ENCODE results near the gene ZNF331.
"Not testable (repeated sequence)": the region's sequence is repeated elsewhere in the genome, so short reads cannot be mapped to it uniquely, and the experiment has no call there.

DNA sequence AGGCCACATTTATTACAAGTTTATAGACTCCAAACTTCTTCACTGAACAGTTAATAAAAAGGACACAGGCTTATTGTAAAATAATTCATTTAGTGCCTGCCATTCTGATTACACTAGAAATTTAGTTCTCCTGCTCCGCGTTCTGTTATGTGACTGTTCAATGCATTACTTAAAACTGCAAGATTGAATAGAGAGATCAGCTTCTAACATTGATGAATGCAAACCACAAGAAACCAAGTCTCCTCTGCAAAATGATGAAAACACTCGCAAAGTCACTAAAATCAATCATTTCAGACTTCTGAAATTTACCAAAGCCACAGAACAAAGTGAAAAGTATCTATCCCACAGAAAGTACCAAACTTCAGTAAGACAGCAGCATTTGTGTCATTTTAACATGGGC is 22.9 kb upstream of the ZNF331 start:
- TF ChIP-seq, protein P1, sequence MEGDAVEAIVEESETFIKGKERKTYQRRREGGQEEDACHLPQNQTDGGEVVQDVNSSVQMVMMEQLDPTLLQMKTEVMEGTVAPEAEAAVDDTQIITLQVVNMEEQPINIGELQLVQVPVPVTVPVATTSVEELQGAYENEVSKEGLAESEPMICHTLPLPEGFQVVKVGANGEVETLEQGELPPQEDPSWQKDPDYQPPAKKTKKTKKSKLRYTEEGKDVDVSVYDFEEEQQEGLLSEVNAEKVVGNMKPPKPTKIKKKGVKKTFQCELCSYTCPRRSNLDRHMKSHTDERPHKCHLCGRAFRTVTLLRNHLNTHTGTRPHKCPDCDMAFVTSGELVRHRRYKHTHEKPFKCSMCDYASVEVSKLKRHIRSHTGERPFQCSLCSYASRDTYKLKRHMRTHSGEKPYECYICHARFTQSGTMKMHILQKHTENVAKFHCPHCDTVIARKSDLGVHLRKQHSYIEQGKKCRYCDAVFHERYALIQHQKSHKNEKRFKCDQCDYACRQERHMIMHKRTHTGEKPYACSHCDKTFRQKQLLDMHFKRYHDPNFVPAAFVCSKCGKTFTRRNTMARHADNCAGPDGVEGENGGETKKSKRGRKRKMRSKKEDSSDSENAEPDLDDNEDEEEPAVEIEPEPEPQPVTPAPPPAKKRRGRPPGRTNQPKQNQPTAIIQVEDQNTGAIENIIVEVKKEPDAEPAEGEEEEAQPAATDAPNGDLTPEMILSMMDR (IDR thresholded peaks at IDR 0.05; ENCODE audit: low read depth, low read length, poor library complexity, severe bottlenecking): not testable (repeated sequence)
- not testable (repeated sequence) for TF ChIP-seq EZH2phosphoT487 (IDR thresholded peaks at IDR 0.05; ENCODE audit: borderline replicate concordance, low read length)
